ENCODE data around the gene MAGEF1.

The MAGEF1 gene

GRCh38 chr3:184711493-184712247 is at the start of gene MAGEF1:
MAGEF1 (minus strand) TSS chr3:184712064; CDS start chr3:184711821, 243 bp downstream.
- peak; percentile 75 for DNase-seq

GRCh38 chr3:184761075-184761841 is 49.4 kb upstream of the MAGEF1 start:
- DNase-seq: no peak

GRCh38 chr3:184760337-184761074 is 48.6 kb upstream of the MAGEF1 start:
- no peak for DNase-seq

GRCh38 chr3:184759666-184760200 is 47.9 kb upstream of the MAGEF1 start:
- no peak for DNase-seq

- no peak for DNase-seq
These were observed 46.2 kb upstream of the MAGEF1 start for GRCh38 chr3:184758056-184758455.

GRCh38 chr3:184757022-184757651 is 45.3 kb upstream of the MAGEF1 start:
- DNase-seq: peak; percentile 69

GRCh38 chr3:184756151-184757021 is 44.5 kb upstream of the MAGEF1 start:
- DNase-seq: peak; percentile 15

- DNase-seq: no peak
These were observed 43.5 kb upstream of the MAGEF1 start for GRCh38 chr3:184755315-184755731.

- DNase-seq: no peak
These were observed 40.5 kb upstream of the MAGEF1 start for GRCh38 chr3:184752361-184752760.

GRCh38 chr3:184751204-184752040 is 39.6 kb upstream of the MAGEF1 start:
- DNase-seq: no peak

- DNase-seq: no peak
These were observed 38.7 kb upstream of the MAGEF1 start for GRCh38 chr3:184750349-184751083.

- no peak for DNase-seq
These were observed 37.4 kb upstream of the MAGEF1 start for GRCh38 chr3:184749168-184749744.

- DNase-seq: no peak
These were observed 36.6 kb upstream of the MAGEF1 start for GRCh38 chr3:184748219-184749135.

- no peak for DNase-seq
These were observed 34.6 kb upstream of the MAGEF1 start for GRCh38 chr3:184746131-184747120.

- no peak for DNase-seq
These were observed 33.7 kb upstream of the MAGEF1 start for GRCh38 chr3:184745526-184745925.

- no peak for DNase-seq
These were observed 31.4 kb upstream of the MAGEF1 start for GRCh38 chr3:184743248-184743647.

- DNase-seq: no peak
These were observed 30.8 kb upstream of the MAGEF1 start for GRCh38 chr3:184742676-184743135.

Measured in DMS153 (cell line).